NCI-H1417 treated with DMSO at 0.1 percent for 48 hours (cell line): ENCODE data around the gene ATP6V0C.
A peak's percentile ranks its signal among the peaks of the same experiment; 100 is the strongest.

Source experiments
- DNase-seq: peaks from one replicate; lab custom pipeline; 2025; lab: John Stamatoyannopoulos, UW

The ATP6V0C gene

DNA sequence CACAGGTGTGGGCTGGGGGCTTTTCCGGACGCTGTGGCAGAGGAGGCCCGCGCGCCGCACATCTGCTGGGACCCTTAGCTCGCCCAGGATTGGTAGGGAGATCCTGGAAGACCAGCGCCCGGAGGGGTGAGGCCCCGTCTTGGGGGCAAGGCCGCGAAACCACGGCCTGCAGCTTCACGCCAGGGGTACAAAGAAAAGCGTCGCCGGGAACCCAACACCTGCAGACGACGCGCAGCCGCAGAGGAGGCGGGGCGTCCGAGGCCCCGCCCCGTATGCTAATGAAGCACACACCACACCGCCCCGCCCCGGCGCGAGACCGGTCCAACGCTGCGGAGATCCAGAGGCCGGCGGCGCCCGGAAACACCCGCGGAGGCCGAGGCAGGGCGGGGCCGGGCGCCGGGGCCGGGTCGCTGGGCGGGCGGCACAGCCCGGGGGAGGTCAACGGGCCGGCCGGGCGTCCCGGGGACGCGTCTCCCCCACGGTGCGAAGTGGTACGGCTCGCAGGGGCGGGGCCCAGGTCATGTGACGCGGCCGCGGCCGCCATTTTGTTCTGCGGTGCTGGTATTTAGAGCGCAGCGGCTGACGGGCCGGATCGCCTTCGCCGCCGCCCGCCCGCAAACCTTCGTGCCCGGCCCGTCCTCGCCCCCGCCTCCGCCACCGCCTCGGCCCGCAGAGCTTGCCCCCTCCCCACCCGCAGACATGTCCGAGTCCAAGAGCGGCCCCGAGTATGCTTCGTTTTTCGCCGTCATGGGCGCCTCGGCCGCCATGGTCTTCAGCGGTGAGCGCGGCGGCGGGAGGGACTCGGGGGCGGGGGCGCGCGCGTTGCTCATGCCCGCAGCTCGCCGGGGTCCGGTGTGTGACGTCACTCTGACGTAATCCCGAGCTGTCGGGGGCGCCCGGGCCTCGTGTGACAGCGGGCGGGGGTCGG is at the start of gene ATP6V0C:
Gene ATP6V0C (plus strand): TSS at position 548 of the 928 bp plus-strand sequence. CDS start 152 bp downstream, at position 700.
- DNase-seq: peak; percentile 66

DNA sequence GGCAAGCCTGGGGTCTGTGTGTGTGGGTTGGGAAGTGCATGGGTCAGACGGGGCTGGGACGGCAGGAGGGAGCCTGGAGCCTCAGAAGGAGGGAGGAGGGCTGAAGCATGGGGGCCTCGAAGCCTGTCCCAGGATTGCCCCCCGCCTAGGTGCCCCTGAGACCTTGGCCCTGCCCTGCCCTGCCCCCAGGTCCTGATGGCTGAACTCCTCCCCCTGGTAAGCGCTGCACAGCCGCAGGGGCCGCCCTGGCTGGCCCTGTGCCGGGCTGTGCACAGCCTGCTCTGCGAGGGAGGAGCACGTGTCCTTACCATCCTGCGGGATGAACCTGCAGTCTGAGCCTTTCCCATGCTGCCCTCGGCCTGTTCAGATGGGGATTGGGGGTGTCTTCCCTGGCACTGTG is 49.4 kb upstream of the ATP6V0C start:
- DNase-seq: no peak

DNA sequence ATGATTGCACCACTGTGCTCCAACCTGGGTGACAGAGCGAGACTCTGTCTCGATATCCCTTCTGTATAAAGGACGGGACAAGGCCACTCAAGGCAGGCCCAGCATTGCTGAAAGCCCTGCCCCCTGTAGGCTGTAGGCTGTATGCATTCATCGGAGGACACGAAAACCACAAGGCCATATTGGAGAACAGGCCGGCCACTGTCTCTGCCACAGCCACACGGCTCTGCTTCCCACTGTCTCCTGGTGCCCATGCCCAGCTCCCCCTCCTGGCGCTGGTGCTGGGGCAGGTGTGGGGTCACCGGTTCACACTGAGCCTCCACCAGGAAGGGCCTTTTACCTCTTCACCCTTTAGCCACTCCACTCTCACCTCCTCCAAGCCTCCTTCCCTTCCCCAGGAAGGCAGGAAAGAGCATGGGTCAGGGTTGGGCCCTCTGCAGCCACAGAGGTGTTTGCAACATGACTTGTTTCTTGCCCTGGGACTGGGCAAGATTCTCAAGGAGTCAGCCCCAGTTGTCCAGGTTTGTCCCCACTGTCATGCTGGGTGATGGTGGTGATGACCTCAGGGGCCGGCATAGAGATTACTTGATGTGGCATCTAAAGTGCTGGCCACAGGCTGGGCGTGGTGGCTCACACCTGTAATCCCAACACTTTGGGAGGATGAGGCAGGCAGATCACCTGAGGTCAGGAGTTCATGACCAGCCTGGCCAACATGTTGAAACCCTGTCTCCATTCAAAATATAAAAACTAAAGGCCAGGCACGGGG is 47.9 kb upstream of the ATP6V0C start:
- no peak for DNase-seq

DNA sequence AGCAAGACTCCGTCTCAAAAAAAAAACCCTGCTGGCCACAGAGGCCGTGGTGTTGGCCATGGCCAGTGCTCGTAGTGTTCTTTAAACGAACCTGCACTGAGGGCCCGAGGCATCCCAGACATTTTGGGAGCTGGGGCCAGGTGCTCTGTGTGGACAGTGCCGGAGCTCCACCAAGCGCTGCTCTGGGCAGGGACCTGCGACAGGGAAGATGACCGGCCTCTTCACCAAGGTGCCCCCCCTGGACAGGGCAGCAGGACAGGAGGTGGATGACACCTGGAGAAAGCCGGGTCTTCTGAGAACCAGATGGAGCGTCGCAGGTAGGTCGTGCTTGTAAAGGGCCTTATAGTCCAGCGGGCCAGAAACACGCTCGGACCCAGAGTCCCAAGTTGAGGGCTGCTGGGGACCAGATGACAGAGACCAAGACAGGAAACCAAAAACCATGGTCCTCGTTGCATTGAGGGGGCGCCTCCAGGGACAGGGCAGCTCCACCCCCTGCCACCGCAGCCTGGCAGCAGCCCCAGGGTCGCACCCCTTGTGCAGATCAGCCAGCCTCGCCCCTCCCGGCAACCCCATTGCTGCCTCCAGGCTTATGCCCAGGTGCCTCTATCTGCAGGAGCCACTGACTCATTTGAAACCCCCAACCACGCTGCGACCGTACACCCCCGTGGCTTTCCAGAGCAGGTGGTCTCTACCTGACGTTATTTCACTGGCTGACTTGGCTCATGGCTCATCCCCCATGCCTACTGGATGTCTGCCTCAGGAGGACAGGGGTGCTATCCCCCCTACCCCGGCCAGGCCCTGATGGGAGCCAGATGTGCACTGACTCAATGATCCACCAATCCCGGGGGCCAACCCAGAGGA is 46.9 kb upstream of the ATP6V0C start:
- no peak for DNase-seq

DNA sequence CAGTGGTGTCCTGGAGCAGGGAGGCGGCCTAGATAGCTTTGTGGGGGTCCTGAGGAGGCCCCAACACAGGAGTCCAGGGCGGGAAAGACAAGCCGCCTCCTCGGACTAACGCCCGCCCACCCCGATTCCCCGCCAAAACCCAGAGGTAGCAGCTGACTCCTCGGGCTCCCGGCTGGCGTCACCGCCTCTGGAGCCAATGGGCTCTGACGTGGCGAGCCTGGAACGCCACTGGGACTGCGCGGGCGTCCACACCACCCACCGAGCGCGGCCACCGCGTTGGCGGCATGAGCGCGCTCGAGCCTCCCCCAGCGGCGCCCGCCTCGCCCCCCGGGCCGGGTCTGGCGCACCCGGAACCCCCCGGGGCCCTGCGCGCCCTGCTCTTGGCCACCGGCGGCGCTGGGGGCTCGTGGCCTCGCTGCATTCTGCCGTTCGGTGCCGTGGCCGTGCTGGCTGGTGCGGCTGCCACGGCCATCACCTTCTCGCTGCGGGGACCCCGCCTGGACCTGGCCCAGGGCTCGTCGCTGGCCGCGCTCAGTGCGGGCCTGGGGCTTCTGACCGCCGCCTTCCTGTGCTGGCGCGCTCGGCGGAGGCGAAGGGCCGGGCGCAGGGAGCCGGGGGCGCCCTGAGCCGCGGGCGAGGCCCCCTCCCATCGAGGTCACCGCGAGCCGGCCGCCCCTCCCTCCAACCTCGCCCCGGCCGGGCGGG is 46.1 kb upstream of the ATP6V0C start:
- DNase-seq: peak; percentile 15

DNA sequence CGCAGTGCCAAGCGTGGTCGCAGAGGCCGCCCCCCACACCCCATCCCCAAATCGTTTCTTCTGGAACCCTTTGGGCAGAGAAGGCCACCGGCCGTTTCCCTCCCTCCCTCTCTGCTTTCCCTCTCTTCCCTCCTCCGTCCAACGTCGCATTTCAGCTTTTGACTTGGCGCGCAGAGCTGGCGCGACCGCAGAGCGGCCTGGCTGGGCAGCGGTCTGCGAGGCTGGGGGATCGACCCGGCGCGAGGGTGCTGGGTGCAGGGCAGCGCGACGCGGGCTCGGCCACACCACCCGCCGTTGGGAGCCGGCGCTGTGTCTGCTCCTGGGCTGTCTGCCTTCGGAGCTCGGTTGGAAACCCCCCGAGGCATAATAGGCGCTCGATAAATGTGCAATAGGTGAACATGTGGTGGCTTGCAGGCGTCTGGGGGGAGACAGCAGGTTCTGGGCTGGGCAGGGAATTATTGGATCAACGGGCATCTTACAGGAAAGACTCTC is 45.5 kb upstream of the ATP6V0C start:
- no peak for DNase-seq

DNA sequence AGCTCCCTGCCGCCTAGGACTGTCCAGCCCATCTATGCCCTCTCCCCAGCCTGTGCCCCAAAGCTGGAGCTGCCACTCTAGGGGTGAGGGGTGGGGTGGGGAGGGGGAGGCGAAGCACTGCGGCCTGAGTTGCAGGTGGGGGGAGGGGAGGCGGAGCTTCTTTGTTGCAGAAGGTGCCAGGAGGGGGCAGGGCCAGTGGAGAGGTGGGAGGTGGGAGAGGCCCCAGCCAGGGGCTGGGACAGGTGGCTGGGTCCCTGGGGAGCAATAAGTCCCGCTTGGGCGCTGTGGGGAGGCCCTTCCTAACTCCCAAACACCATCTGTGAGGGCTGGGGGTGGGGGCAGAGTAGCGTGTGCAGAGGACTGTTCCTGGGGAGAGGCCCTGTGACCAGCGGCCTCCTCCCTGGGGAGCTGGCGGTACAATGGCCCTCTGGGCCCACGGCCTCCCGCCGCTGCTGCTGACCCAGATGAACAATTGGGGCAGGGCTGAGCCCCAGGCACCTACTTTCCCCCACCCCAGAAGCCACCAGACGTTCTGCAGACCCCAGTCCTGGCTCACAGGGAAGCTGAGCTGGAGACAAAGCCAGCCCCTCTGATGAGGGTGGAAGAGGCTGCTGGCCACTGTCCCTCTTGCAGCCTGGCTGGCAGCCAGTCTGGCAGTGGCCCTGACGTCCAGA is 44.9 kb upstream of the ATP6V0C start:
- DNase-seq: peak; percentile 68

DNA sequence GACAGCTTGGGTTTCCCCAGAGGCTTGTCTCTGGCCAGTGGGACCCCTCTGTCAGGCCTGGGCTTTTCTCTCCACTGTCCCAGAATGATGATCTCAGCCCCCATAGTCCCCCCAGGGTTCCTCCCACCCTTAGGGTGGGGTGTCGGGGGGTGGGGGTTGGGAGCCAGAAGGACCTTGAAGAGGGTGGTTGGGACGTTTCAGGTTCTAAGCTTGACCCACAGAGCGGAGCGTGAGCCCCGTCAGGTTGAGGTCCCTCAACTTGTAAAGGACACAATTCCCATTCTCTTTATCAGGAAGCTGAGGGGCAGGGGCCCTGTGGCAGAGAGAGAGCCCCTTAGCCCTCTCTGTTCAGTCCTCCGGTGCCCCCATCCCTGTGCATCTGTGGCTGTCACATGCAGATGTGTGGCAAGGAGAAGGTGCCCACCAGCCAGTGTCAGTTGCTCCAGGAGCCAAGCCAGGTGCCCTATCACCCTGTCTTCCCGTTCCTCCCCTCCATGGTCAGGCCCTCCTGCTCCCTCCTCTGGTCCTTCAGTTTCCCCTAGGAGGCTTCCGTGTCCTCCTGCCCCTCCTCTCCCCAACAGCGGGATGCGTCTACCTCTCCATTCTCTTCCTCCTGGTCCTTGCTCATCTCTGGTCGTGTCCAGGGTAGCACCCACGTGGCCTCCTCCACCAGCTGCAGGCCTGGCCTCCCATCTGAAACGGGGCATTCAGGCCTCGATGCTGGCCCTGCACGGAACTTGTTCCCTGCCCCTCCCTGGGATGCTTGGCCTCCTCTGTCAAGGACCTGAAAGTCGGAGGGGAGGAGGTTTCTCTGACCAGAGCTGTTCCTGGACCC is 44.1 kb upstream of the ATP6V0C start:
- no peak for DNase-seq

DNA sequence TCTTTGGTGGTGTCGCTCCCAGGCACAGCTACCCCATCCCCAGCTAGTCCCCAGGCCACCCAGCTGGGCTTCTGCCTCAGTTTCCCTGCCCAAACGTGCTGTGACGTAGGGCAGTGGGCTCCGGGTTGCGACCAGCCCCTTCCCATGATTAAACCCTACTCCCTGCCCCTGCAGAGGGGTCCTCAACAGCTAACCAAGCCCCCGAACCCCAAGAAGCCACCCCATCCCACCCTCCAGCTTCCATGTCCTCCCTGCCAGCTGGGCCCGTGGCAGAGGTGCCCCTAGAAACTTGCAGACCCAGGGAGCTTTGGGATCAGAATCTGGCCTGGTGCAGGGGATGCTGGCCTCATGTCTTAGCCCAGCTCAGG is 43.5 kb upstream of the ATP6V0C start:
- DNase-seq: no peak

DNA sequence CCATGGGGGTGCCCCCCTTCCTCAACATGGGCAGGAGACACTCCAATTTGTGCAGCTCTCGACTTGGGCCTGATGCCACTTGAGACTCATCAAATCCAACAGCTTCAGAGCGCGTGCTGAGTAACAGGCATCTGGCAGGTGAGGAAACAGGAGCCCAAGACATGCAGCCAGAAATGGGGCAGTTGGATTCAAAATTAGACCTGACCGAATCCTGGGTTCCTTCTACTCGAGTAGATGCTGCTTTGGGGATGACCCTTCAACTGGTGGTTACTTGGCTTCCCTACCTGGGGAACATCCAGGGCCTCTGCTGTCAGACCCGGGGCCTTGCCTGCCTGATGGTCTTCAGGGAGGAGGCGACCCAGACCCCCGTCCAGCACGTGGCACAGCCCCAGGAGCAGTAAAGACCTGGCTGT is 43.1 kb upstream of the ATP6V0C start:
- DNase-seq: no peak

DNA sequence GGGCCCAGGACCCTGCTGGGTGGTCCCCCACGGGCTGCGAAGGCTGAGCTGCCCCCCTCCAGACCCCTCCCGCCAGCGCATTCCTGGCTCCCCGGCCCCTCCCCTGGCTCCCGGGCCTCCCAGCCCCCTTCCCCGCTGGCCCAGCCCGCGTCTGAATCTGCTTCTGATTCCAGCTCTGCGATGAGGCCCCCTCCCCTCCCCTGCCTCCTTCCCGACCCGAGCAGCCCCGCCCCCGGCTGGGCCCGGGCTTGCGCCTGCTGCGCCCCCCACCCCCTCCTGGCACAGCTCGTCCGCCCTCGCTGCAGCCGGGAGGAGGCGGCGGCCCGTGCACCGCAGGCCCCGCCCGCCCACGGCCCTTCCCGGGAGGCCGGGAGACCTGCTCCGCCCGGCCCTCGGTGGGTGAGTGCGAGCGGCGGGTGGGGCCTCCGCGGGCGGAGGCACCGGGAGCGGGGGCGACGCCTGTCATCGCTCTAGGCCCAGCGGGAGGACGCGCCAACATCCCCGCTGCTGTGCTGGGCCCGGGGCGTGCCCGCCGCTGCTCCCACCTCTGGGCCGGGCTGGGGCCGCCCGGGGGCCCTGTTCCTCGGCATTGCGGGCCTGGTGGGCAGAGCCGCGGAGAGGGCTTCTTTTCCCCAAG is 42.6 kb upstream of the ATP6V0C start, which contains the start of gene NTN3:
Gene NTN3 (plus strand): TSS at position 282 of the 637 bp plus-strand sequence. CDS start 405 bp downstream, outside the sequence.
- no peak for DNase-seq

DNA sequence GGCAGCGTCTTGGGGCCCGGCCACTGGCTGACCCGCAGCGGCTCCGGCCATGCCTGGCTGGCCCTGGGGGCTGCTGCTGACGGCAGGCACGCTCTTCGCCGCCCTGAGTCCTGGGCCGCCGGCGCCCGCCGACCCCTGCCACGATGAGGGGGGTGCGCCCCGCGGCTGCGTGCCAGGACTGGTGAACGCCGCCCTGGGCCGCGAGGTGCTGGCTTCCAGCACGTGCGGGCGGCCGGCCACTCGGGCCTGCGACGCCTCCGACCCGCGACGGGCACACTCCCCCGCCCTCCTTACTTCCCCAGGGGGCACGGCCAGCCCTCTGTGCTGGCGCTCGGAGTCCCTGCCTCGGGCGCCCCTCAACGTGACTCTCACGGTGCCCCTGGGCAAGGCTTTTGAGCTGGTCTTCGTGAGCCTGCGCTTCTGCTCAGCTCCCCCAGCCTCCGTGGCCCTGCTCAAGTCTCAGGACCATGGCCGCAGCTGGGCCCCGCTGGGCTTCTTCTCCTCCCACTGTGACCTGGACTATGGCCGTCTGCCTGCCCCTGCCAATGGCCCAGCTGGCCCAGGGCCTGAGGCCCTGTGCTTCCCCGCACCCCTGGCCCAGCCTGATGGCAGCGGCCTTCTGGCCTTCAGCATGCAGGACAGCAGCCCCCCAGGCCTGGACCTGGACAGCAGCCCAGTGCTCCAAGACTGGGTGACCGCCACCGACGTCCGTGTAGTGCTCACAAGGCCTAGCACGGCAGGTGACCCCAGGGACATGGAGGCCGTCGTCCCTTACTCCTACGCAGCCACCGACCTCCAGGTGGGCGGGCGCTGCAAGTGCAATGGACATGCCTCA is 41.9 kb upstream of the ATP6V0C start:
- DNase-seq: no peak

DNA sequence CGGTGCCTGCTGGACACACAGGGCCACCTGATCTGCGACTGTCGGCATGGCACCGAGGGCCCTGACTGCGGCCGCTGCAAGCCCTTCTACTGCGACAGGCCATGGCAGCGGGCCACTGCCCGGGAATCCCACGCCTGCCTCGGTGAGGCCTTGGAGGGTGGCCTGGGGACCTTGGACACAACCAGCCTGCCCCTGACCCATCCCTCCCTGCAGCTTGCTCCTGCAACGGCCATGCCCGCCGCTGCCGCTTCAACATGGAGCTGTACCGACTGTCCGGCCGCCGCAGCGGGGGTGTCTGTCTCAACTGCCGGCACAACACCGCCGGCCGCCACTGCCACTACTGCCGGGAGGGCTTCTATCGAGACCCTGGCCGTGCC is 41.3 kb upstream of the ATP6V0C start:
- DNase-seq: no peak

DNA sequence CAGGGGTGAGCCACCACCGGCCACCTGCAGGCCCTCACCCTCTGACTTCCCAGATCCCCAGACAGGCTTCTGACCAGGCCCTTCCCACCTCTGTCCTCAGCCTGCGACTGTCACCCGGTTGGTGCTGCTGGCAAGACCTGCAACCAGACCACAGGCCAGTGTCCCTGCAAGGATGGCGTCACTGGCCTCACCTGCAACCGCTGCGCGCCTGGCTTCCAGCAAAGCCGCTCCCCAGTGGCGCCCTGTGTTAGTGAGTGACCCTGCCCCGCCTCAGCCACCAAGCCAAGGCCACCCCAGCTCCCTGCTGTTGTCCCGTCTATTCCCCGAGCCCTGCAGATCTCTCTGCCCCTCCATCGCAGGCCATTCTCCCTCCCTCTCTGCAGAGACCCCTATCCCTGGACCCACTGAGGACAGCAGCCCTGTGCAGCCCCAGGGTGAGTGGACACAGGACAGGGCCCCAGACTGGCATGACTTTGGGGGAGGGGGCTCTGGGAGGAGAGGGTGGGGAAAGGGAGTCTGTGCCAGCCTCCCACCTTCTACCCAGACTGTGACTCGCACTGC is 40.8 kb upstream of the ATP6V0C start:
- DNase-seq: no peak

DNA sequence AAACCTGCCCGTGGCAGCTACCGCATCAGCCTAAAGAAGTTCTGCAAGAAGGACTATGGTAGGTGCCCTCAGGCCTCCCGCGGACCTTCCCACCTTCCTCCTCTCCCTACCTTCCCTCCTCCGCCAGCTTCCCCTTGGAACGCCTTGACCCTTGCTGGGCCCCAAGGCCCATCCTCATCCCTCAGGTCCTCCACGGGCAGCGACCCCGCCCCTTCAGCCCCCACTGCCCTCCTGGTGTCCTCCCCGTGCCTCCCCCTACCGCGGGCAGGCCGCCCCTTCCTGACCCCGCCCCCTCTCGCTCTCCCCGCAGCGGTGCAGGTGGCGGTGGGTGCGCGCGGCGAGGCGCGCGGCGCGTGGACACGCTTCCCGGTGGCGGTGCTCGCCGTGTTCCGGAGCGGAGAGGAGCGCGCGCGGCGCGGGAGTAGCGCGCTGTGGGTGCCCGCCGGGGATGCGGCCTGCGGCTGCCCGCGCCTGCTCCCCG is 40.3 kb upstream of the ATP6V0C start:
- no peak for DNase-seq

DNA sequence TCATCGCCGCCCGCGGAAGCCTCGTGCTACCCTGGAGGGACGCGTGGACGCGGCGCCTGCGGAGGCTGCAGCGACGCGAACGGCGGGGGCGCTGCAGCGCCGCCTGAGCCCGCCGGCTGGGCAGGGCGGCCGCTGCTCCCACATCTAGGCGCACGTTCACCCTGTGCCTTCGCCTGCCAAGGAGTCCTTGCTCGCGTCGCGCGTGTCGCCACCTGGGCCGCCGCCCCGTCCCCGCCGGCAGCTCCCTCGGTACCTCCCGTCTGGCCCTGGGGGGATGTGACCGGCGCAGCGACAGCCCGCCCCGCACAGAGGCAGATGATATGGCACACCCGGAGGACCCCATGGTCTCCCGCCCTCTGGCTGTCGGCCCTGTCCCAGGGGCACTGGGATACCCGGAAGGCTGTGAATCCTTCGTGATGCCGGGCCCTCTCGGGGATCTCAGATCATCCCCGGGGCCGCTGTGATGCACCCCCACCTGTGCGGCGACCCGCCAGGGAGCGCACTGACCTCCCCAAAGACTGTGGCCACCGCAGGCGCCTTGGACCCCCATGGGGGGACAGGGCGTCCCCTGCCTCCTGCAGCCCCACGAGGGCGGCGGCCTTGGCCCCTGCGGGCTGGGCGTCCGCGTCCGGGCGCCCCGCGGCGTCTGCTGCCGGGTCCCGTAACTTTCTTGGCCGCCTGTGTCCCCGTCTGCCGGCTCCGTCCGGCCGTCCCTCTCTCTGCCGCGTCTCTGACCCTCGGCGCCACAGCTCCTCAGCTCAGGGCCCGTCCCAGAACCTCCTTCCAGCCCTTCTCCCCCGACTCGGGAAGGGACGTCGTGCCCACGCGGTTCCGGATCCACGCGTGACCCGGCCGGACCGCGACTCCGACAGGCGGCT is 39.5 kb upstream of the ATP6V0C start:
- DNase-seq: no peak

DNA sequence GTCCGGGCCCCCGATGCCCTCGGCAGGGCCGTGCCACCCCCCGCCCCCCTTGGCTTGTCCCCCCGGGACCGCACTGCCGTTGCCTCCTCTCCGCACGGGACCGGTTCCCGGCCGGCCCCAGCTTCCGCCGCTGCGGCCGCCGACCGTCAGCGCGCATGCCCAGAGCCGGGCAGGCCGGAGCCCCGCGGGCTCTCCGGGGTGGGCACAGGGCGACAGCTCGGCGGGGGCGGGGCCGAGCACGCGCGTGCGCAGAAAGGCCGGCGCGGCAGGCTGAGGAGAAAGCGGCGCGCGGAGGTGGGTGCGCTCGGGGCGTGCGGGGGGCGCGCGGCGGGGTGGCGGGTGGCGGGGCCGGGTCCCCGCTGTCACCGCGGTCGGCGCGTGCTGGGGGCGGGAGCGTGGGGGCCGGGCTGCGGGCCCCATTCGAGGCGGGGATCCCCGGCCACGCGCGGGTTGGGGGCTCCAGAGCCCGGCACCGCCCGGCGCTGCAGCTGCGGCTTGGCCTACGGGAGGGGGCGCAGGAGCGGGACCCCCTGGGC is 38.8 kb upstream of the ATP6V0C start, which contains the start of gene TBC1D24:
Gene TBC1D24 (plus strand): TSS at position 251 of the 536 bp plus-strand sequence. CDS start 21,022 bp downstream, outside the sequence.
- DNase-seq: peak; percentile 37
